HG03442 (cell line): ENCODE measurements around the gene NAB1.

Experiments
- ATAC-seq: cut with Tn5 transposase; IDR thresholded peaks from one replicate; pipeline ENCODE4 v1.9.1; 2021; ENCODE audit warnings: mild to moderate bottlenecking, moderate library complexity; ENCODE audit not compliant: unreplicated experiment

Gene NAB1

GRCh38 chr2:190636361-190636760 lies 12.5 kb upstream of the NAB1 start:
- no peak for ATAC-seq

GRCh38 chr2:190637281-190637734 lies 11.6 kb upstream of the NAB1 start:
- ATAC-seq = no peak

GRCh38 chr2:190637903-190638618 lies 10.8 kb upstream of the NAB1 start:
- no peak for ATAC-seq

- ATAC-seq = no peak
Measured at GRCh38 chr2:190640117-190640516, 8.8 kb upstream of the NAB1 start.

GRCh38 chr2:190641469-190641868 lies 7.4 kb upstream of the NAB1 start:
- ATAC-seq = no peak

GRCh38 chr2:190646780-190647522 lies 1.9 kb upstream of the NAB1 start:
- ATAC-seq = no peak

- peak; percentile 74 for ATAC-seq
Measured at GRCh38 chr2:190648289-190649034, 421 bp upstream of the NAB1 start.

- ATAC-seq = no peak
Measured at GRCh38 chr2:190649798-190650390, 1.0 kb downstream of the NAB1 start.

GRCh38 chr2:190651413-190651812 lies 2.5 kb downstream of the NAB1 start:
- no peak for ATAC-seq

- no peak for ATAC-seq
Measured at GRCh38 chr2:190653231-190653630, 4.3 kb downstream of the NAB1 start.

- ATAC-seq = no peak
Measured at GRCh38 chr2:190653931-190654330, 5.0 kb downstream of the NAB1 start.

GRCh38 chr2:190655113-190655512 lies 6.2 kb downstream of the NAB1 start:
- no peak for ATAC-seq

GRCh38 chr2:190655570-190655969 lies 6.7 kb downstream of the NAB1 start:
- no peak for ATAC-seq

GRCh38 chr2:190656301-190656700 lies 7.4 kb downstream of the NAB1 start:
- no peak for ATAC-seq

GRCh38 chr2:190657474-190658255 lies 8.8 kb downstream of the NAB1 start:
- ATAC-seq = no peak

- ATAC-seq = no peak
Measured at GRCh38 chr2:190659553-190659952, 10.7 kb downstream of the NAB1 start.

- ATAC-seq = no peak
Measured at GRCh38 chr2:190662754-190663153, 13.9 kb downstream of the NAB1 start.

GRCh38 chr2:190663348-190663747 lies 14.5 kb downstream of the NAB1 start:
- no peak for ATAC-seq

- ATAC-seq = no peak
Measured at GRCh38 chr2:190663839-190664238, 15.0 kb downstream of the NAB1 start.

- no peak for ATAC-seq
Measured at GRCh38 chr2:190664240-190664639, 15.4 kb downstream of the NAB1 start.
